Ovary (tissue), 9 donors: Measurements from ENCODE around the gene AKAP12. TPM values are rescaled to one million over a fixed set of nuclear protein-coding genes. Genes with fewer than 3 reads are reported as not detected.
A peak's percentile ranks its signal among the peaks of the same experiment; 100 is the strongest.

ENCODE experiments used
- DNase-seq, 5 donors: peaks; one replicate each; pipeline ENCODE4 v3.0.0-alpha.2; 2019 to 2020
- H3K27ac ChIP-seq, 2 donors: fragments of 200-600 bp; one replicate each; pipeline versions ENCODE4 v1.5.1 to v1.8.0; 2019 to 2022
- H3K27me3 ChIP-seq: fragments of 200-600 bp; one replicate; pipeline ENCODE4 v1.8.0; 2022
- H3K36me3 ChIP-seq: fragments of 200-600 bp; sonication (generic); one replicate; pipeline ENCODE4 v1.5.1; 2019
- H3K4me1 ChIP-seq: one replicate; pipeline ENCODE4 v1.8.1; 2013; ENCODE audit warnings: mild to moderate bottlenecking, moderate library complexity; ENCODE audit not compliant: insufficient read depth
- H3K4me3 ChIP-seq: fragments of 200-600 bp; sonication (generic); one replicate; pipeline ENCODE4 v1.5.1; 2017
- H3K9me3 ChIP-seq, 2 donors: fragments of 200-600 bp in 1 of 2; sonication (generic) in 1 of 2; one replicate each; pipeline versions ENCODE4 v1.5.1 to v1.8.1; 2013 to 2019; ENCODE audit warnings: mild to moderate bottlenecking in 1 of 2, moderate library complexity in 1 of 2
- CTCF ChIP-seq, 3 donors: fragments of 450-650 bp in 2 of 3; fragments of 200-600 bp in 1 of 3; IDR thresholded peaks; one replicate each; pipeline versions ENCODE4 v1.5.1 to v1.8.0; 2016 to 2022; ENCODE audit warnings: antibody characterized with exemption in 3 of 3, mild to moderate bottlenecking in 1 of 3
- EP300 ChIP-seq: sonication (generic); formaldehyde crosslinking; IDR thresholded peaks from one replicate; pipeline ENCODE4 v1.6.1; 2017; ENCODE audit warnings: antibody characterized with exemption
- POLR2A ChIP-seq: fragments of 450-650 bp; IDR thresholded peaks from one replicate; pipeline ENCODE4 v1.6.1; 2017; ENCODE audit warnings: antibody characterized with exemption, mild to moderate bottlenecking, moderate library complexity
- WGBS, 3 donors: extraction: QIAGEN DNeasy Blood & Tissue Kit in 1 of 3; methylation state at CpG; one replicate each; pipeline versions ENCODE4 v1.1.5 to v1.1.7; 2013 to 2017; 5-methylcytosine and 5-hydroxymethylcytosine counted together
- intact Hi-C, 4 donors: fragments of 100-400 bp; cut with DNase I; formaldehyde crosslinking; loops; one replicate each; pipeline versions ENCODE4 v1.11.0 to v1.15.1; 2022 to 2023
- polyA plus RNA-seq, 2 donors: library from polyadenylated mRNA; stranded (reverse); fragments of 200-250 nt in 1 of 2; fragments of 350-450 nt in 1 of 2; fragmentation: Illumina TruSeq in 1 of 2; extraction: RNeasy Lipid Tissue Mini Kit (QIAGEN cat#74804) in 1 of 2; gene quantifications; one replicate each; pipeline ENCODE4 v1.2.3, GENCODE V29; 2013 to 2014
- total RNA-seq, 7 donors: library from RNA; depleted of rRNA in 2 of 7; stranded (reverse); fragments of >200 nt in 2 of 7; fragmentation: NEBNext Ultra II Directional in 3 of 7; extraction: Animal tissue kit (Norgen Biotek cat#: 25700) in 3 of 7; gene quantifications; one replicate each; pipeline versions ENCODE4 v1.1.0 to v1.2.4, GENCODE V29; 2016 to 2023
- donor health status: DM: no; HTN: no; CAD: no; lungs with moderate emphysema.
- donor health status: DM: no; HTN: no; CAD: no.
- donor health status: Bipolar disorder and iron deficiency.
- donor health status: DM: yes; HTN: yes; CAD: no.
- donor health status: DM: no; HTN: no; CAD: no.
- donor health status: DM: yes; HTN: yes; CAD: no.

Gene AKAP12
- total and polyA plus RNA-seq, 9 donors, result 67.2 to 246 (median 125) TPM

- DNase-seq, result no peak
- Histone ChIP-seq H3K4me1 (peaks cover 3% of the 10 kb centered on the region), H3K36me3 (no peaks in the 10 kb centered on the region), H3K27ac (peak overlapping the region; percentile 7 to 99), H3K27me3 (no peaks in the 10 kb centered on the region), H3K4me3 (peak overlapping the region; percentile 99), H3K9me3 (no peaks in the 10 kb centered on the region)
- no peak for TF ChIP-seq POLR2A
- TF ChIP-seq CTCF (IDR thresholded peaks at IDR 0.05), result no peak
- TF ChIP-seq EP300, result no peak
- intact Hi-C loops, result no loop called here
- WGBS, 3 donors, result 26 to 27% (median 27%) methylated on average over 12 of the region's 12 CpGs
These were observed 149.3 kb downstream of the AKAP12 start for GRCh38 chr6:151388997-151389617.

GRCh38 chr6:151389618-151390275 lies 150.0 kb downstream of the AKAP12 start:
- no peak for TF ChIP-seq EP300
- peak in 1 of 3 donors; percentile 38 for TF ChIP-seq CTCF (IDR thresholded peaks at IDR 0.05)
- no peaks in the 10 kb centered on the region for H3K9me3 ChIP-seq
- DNase-seq, result peak; percentile 53 to 75 (median 66)
- H3K4me3 ChIP-seq, result peak overlapping the region; percentile 99
- no peaks in the 10 kb centered on the region for H3K36me3 ChIP-seq
- H3K4me1 ChIP-seq, result peaks cover 3% of the 10 kb centered on the region
- H3K27ac ChIP-seq, result peak overlapping the region; percentile 99 to 100
- H3K27me3 ChIP-seq, result no peaks in the 10 kb centered on the region
- intact Hi-C loops, result no loop called here
- WGBS, 3 donors, result 0% methylated on average over 36 to 54 of the region's 54 CpGs

- Histone ChIP-seq H3K27me3 (no peaks in the 10 kb centered on the region), H3K36me3 (no peaks in the 10 kb centered on the region), H3K4me1 (peaks cover 3% of the 10 kb centered on the region), H3K9me3 (no peaks in the 10 kb centered on the region), H3K27ac (peak overlapping the region; percentile 99 to 100), H3K4me3 (peak overlapping the region; percentile 99)
- DNase-seq, result peak; percentile 97 to 99 (median 98)
- TF ChIP-seq POLR2A (peak; percentile 57), CTCF (IDR thresholded peaks at IDR 0.05) (no peak), EP300 (no peak)
- WGBS, 3 donors, result 0 to 1% (median 0%) methylated on average over 29 to 78 of the region's 79 CpGs
- intact Hi-C loops, result no loop called here
These were observed 150.6 kb downstream of the AKAP12 start for GRCh38 chr6:151390276-151390850.

GRCh38 chr6:151390851-151391470 lies 151.2 kb downstream of the AKAP12 start:
- 0 to 1% (median 0%) methylated on average over 8 to 78 of the region's 78 CpGs for WGBS, 3 donors
- Histone ChIP-seq H3K27me3 (no peaks in the 10 kb centered on the region), H3K27ac (peak overlapping the region; percentile 99 to 100), H3K4me3 (peak overlapping the region; percentile 99), H3K36me3 (no peaks in the 10 kb centered on the region), H3K9me3 (no peaks in the 10 kb centered on the region), H3K4me1 (peaks cover 3% of the 10 kb centered on the region)
- peak; percentile 84 to 90 (median 88) for DNase-seq
- TF ChIP-seq EP300, result no peak
- TF ChIP-seq POLR2A, result peak; percentile 56
- peak in 1 of 3 donors; percentile 27 for TF ChIP-seq CTCF (IDR thresholded peaks at IDR 0.05)
- intact Hi-C loops, result no loop called here
